HepG2 (cell line): ENCODE data around the gene CDHR4. TPM values are rescaled to one million over a fixed set of nuclear protein-coding genes. Genes with fewer than 3 reads are reported as not detected.

Experiments used
- E2F1 ChIP-seq: sonication (generic); formaldehyde crosslinking; IDR thresholded peaks from 2 replicates; pipeline ENCODE4 v1.5.0; 2020; ENCODE audit warnings: missing genetic modification reagents
- EED ChIP-seq: sonication (generic); formaldehyde crosslinking; IDR thresholded peaks from 2 replicates; pipeline ENCODE4 v1.5.0; 2020; ENCODE audit warnings: mild to moderate bottlenecking, missing genetic modification reagents
- HHEX ChIP-seq: IDR thresholded peaks from 2 replicates; pipeline ENCODE4 v1.6.1; 2016; ENCODE audit warnings: control low read depth
- HOMEZ ChIP-seq: IDR thresholded peaks from 2 replicates; pipeline ENCODE4 v1.6.1; 2016; ENCODE audit warnings: low read depth
- IRF1 ChIP-seq: sonication (generic); formaldehyde crosslinking; IDR thresholded peaks from 2 replicates; pipeline ENCODE4 v1.4.0; 2020; ENCODE audit warnings: low read depth, mild to moderate bottlenecking, missing genetic modification reagents
- MYC ChIP-seq: sonication (generic); formaldehyde crosslinking; IDR thresholded peaks from 2 replicates; pipeline ENCODE4 v1.9.0; 2021; ENCODE audit warnings: missing genetic modification reagents, borderline replicate concordance
- NCOA2 ChIP-seq: sonication (generic); formaldehyde crosslinking; IDR thresholded peaks from 2 replicates; pipeline ENCODE4 v1.8.0; 2022; ENCODE audit warnings: inconsistent platforms
- SPEN ChIP-seq: sonication (generic); formaldehyde crosslinking; IDR thresholded peaks from 2 replicates; pipeline ENCODE4 v1.5.1; 2020; ENCODE audit warnings: low read depth, mild to moderate bottlenecking, missing genetic modification reagents
- TFE3 ChIP-seq: IDR thresholded peaks from 2 replicates; pipeline ENCODE4 v1.6.1; 2016
- ZNF367 ChIP-seq: sonication (generic); formaldehyde crosslinking; IDR thresholded peaks from 2 replicates; pipeline ENCODE4 v1.4.0; 2020; ENCODE audit warnings: missing genetic modification reagents, borderline replicate concordance
- ZNF737 ChIP-seq: sonication (generic); formaldehyde crosslinking; IDR thresholded peaks from 2 replicates; pipeline ENCODE4 v1.5.0; 2020; ENCODE audit warnings: missing genetic modification reagents, mild to moderate bottlenecking, borderline replicate concordance
- polyA plus RNA-seq, 8 experiments: library from polyadenylated mRNA; depleted of rRNA in 3 of 8; stranded (reverse) in 7 of 8; unstranded in 1 of 8; fragments of >200 nt; fragmentation: Illumina TruSeq in 4 of 8; extraction: Trizol in 4 of 8; gene quantifications; 2 replicates each; pipeline versions ENCODE4 v1.2.1 to v1.2.3, GENCODE V29; 2011 to 2016; ENCODE audit warnings: low read depth in 4 of 8, missing spikeins in 1 of 8, mixed read lengths in 1 of 8; ENCODE audit not compliant: insufficient read depth in 1 of 8
- total RNA-seq, 5 experiments: library from RNA; depleted of rRNA; stranded (reverse); fragments of >200 nt; fragmentation: Illumina TruSeq; extraction: Trizol; gene quantifications; 2 replicates each; pipeline ENCODE4 v1.2.3, GENCODE V29; 2016; ENCODE audit warnings: low read depth in 1 of 5
- TF ChIP-seq, protein P1 (sequence below): sonication (generic); formaldehyde crosslinking; IDR thresholded peaks from 2 replicates; pipeline ENCODE4 v1.4.0; 2020; ENCODE audit warnings: mild to moderate bottlenecking, missing genetic modification reagents
- TF ChIP-seq, protein P2 (sequence below): sonication (generic); formaldehyde crosslinking; IDR thresholded peaks from 2 replicates; pipeline ENCODE4 v1.4.0; 2020; ENCODE audit warnings: missing genetic modification reagents, borderline replicate concordance
- TF ChIP-seq, protein P3 (sequence below): sonication (generic); formaldehyde crosslinking; conservative IDR thresholded peaks from 2 replicates; pipeline ENCODE4 v1.4.0; 2020; ENCODE audit warnings: missing genetic modification reagents

Gene CDHR4
- total and polyA plus RNA-seq, 2 of the 13 experiments (the other 11 are each of a cell fraction or from before 2014, with no cell fraction given) = 0.21 TPM; not detected in 1

DNA sequence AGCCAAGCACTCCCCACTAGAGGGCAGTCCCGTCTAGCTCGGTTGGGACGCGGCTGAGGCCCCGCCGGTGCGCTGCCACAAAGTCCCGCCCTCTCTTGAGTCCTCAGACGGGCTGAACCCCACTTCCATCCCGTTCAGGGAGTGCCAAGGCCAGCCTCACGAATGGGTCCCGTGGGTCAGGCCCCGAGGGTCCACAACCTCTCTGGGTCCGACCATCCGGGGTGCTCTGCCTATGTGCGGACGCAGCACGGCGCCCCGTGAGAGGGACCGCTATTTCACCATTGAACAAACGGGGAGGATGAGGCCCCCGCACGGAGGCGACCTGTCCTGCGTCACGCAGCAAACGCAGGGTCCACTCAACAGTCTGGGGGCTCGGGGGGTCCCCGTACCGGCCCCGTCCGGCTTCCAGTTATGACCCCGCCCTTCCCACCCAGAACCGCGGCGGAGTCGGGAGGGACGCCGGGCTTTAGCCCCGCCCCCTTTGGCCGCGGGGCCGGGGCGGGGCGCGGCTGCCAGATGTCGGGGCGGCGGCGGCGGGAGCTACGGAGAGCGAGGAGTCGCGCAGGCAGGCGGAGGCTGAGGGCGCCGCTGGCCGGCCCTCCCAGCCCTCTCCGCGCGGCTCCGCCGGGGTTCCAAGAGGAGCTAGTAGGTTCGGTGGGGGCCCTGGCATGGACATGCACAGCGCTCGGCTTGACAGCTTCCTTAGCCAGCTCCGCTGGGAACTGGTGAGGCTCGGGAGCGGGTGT is 3.2 kb upstream of the CDHR4 start, which contains the start of gene INKA1 (continued):
- TF ChIP-seq, protein P1, sequence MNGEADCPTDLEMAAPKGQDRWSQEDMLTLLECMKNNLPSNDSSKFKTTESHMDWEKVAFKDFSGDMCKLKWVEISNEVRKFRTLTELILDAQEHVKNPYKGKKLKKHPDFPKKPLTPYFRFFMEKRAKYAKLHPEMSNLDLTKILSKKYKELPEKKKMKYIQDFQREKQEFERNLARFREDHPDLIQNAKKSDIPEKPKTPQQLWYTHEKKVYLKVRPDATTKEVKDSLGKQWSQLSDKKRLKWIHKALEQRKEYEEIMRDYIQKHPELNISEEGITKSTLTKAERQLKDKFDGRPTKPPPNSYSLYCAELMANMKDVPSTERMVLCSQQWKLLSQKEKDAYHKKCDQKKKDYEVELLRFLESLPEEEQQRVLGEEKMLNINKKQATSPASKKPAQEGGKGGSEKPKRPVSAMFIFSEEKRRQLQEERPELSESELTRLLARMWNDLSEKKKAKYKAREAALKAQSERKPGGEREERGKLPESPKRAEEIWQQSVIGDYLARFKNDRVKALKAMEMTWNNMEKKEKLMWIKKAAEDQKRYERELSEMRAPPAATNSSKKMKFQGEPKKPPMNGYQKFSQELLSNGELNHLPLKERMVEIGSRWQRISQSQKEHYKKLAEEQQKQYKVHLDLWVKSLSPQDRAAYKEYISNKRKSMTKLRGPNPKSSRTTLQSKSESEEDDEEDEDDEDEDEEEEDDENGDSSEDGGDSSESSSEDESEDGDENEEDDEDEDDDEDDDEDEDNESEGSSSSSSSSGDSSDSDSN (CRISPR knock-in tag) = peak; percentile 77
- no peak for TF ChIP-seq HHEX (CRISPR knock-in tag)
- no peak for TF ChIP-seq EED (CRISPR knock-in tag)
- no peak for TF ChIP-seq ZNF737 (CRISPR knock-in tag)
- TF ChIP-seq NCOA2 = 0 out of 2 replicates have a peak, but pooled peaks have one; percentile 10
- TF ChIP-seq, protein P2, sequence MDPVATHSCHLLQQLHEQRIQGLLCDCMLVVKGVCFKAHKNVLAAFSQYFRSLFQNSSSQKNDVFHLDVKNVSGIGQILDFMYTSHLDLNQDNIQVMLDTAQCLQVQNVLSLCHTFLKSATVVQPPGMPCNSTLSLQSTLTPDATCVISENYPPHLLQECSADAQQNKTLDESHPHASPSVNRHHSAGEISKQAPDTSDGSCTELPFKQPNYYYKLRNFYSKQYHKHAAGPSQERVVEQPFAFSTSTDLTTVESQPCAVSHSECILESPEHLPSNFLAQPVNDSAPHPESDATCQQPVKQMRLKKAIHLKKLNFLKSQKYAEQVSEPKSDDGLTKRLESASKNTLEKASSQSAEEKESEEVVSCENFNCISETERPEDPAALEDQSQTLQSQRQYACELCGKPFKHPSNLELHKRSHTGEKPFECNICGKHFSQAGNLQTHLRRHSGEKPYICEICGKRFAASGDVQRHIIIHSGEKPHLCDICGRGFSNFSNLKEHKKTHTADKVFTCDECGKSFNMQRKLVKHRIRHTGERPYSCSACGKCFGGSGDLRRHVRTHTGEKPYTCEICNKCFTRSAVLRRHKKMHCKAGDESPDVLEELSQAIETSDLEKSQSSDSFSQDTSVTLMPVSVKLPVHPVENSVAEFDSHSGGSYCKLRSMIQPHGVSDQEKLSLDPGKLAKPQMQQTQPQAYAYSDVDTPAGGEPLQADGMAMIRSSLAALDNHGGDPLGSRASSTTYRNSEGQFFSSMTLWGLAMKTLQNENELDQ (CRISPR knock-in tag) = no peak
- peak; percentile 40 for TF ChIP-seq SPEN (CRISPR knock-in tag)
- TF ChIP-seq IRF1 (CRISPR knock-in tag) = no peak
- TF ChIP-seq, protein P3, sequence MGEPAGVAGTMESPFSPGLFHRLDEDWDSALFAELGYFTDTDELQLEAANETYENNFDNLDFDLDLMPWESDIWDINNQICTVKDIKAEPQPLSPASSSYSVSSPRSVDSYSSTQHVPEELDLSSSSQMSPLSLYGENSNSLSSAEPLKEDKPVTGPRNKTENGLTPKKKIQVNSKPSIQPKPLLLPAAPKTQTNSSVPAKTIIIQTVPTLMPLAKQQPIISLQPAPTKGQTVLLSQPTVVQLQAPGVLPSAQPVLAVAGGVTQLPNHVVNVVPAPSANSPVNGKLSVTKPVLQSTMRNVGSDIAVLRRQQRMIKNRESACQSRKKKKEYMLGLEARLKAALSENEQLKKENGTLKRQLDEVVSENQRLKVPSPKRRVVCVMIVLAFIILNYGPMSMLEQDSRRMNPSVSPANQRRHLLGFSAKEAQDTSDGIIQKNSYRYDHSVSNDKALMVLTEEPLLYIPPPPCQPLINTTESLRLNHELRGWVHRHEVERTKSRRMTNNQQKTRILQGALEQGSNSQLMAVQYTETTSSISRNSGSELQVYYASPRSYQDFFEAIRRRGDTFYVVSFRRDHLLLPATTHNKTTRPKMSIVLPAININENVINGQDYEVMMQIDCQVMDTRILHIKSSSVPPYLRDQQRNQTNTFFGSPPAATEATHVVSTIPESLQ (CRISPR knock-in tag) = no peak
- no peak; the same call in 1 of the 2 replicates for TF ChIP-seq MYC (CRISPR knock-in tag)
- TF ChIP-seq E2F1 = no peak
- no peak for TF ChIP-seq ZNF367 (CRISPR knock-in tag)
- TF ChIP-seq HOMEZ (CRISPR knock-in tag) = no peak
- TF ChIP-seq TFE3 (CRISPR knock-in tag) = no peak
